HS-5 (cell line): Measurements from ENCODE around the gene SLC20A1.
A peak's percentile ranks its signal among the peaks of the same experiment; 100 is the strongest.
"Not testable (repeated sequence)": the region's sequence is repeated elsewhere in the genome, so short reads cannot be mapped to it uniquely, and the experiment has no call there.

Experiments used
- DNase-seq: peaks from one replicate; pipeline ENCODE4 v3.0.0-alpha.2; 2012; ENCODE audit warnings: low read depth

Gene SLC20A1, protein sequence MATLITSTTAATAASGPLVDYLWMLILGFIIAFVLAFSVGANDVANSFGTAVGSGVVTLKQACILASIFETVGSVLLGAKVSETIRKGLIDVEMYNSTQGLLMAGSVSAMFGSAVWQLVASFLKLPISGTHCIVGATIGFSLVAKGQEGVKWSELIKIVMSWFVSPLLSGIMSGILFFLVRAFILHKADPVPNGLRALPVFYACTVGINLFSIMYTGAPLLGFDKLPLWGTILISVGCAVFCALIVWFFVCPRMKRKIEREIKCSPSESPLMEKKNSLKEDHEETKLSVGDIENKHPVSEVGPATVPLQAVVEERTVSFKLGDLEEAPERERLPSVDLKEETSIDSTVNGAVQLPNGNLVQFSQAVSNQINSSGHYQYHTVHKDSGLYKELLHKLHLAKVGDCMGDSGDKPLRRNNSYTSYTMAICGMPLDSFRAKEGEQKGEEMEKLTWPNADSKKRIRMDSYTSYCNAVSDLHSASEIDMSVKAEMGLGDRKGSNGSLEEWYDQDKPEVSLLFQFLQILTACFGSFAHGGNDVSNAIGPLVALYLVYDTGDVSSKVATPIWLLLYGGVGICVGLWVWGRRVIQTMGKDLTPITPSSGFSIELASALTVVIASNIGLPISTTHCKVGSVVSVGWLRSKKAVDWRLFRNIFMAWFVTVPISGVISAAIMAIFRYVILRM

DNA sequence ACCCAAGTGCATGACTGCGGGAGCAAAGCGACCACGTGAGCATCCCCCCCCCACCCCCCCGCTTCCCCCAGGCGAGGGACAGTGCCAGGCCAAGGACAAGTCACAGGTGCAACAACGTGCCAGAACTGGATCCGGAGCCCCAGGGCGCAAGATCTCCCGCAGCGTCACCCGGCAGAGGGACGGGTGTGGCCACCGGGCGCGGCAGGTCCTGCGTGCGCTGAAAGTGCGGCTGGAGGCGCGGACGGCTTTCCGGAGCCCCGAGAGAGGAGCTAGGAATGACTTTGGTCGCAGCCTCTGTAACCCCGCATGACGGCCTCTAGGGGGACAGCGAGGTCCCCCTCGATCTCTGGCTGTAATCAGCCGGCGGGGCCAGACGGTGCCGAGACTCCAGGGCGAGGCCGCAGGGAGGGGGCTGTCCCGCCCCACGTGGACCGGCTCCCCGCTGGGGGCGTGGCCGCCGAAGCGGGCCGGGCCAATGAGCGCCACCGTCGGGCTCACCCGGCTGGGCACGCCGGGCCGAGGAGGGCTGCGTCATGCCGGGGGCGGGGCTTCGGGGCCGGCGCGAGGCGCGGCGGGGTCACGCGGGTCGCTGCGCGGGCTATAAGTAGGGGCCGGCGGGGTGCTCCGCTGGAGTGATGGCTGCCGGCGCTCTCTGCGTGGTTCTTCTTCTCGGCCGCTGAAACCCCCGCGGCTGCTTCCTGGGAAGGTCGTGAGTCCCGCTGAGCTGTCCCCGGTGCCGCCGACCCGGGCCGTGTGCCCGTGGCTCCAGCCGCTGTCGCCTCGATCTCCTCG lies at the start of gene SLC20A1:
Gene SLC20A1 (plus strand): TSS at position 630 of the 792 bp plus-strand sequence. CDS start 890 bp downstream, outside the sequence.
- peak; percentile 83 for DNase-seq

DNA sequence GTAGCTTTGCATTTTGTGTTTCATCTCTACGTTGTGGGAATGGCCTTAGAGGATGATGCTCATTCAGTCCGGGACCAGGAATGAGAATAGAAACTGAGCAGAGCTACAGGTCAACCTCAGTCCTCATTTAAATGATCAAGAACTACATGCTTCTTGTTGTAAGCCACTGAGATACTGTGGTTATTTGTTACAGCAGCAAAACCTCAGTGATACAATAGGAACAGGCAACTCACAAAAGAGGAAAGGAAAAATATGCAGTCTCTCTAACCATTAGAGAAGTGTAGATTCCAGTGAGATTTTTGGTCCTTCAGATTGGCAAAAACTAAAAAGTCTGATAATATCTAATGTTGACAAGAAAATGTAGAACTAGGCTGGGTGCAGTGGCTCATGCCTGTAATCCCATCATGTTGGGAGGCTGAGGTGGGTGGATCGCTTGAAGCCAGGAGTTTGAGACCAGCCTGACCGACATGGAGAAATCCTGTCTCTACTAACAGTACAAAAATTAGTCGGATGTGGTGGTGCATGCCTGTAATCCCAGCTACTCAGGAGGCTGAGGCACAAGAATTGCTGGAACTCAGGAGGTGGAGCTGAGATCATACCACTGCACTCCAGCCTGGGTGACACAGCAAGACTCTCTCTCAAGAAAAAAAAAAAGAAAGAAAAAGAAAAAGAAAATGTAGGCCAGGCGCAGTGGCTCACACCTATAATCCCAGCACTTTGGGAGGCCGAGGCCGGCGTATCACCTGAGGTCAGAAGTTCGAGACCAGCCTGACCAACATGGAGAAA lies 48.0 kb upstream of the SLC20A1 start:
- no peak for DNase-seq

DNA sequence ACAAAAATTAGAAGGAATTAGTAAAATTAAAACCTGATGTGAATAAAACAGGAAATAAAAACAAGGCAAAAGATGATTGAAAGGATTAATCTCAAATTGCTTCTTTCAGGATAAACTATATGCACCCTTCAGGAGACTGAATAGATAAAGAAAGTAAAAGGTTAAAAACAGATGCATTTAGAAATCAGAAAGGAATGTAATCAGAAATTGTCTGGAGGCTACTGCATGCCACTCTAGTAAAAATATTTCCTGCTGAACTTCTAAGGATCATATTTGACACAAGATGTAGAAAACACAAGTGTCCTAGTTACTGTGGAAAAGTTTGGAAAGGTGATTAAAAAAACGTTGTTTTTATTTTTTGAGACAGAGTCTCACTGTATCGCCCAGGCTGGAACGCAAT lies 45.1 kb upstream of the SLC20A1 start:
- no peak for DNase-seq

DNA sequence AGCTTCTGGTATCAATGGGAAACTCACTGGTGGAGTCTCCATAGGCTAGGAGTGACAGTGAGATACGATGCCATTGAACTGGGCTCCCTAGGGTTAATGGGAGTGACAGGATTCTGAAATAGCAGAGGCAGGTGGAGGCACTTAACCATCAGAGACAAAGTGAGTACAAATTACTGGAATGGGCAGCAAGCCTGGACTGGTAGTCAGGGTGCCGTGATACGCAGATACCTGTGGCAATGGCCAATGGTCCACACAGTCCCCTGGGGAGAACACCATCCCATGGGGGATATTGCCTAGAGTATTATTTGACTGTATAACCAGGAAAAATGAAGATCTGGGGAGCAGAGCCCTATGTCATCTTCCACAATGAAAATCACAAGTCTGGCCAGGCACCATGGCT lies 44.0 kb upstream of the SLC20A1 start:
- DNase-seq = no peak

DNA sequence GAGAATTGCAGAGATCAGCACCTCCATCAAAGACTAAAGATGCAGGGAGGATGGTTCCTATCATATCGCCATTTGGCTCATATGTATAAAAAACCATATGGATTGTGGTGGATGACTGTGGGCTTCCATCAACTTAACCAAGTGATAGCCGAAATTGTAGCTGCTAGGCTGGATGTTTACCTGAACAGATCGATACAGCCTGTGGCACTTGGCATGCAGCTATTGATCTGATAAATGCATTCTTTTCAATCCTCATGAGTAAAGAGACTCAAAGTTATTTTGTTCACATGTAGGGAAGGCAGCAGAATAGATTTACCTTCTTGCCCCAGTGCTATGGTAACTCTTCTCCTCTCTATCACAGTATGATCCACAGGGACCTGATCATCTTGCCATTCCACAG lies 42.8 kb upstream of the SLC20A1 start:
- no peak for DNase-seq

DNA sequence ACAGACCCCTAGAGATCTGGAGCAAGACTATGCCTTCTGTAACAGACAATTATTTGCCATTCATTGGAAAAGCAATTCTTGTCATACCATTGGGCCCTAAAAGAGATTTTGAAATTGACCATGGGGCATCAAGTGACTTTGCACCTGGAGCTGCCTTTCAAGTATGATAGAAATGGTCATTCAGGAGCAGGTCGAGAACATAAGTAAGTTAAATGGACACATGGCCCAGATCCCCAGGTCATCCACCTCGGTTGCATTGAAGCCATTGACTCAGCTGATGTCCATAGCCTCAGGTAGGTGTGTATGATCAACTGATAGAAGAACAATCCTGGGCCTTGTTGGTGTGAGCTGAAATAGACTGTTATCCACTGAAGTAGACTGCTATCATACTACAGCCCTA lies 42.0 kb upstream of the SLC20A1 start:
- no peak for DNase-seq

DNA sequence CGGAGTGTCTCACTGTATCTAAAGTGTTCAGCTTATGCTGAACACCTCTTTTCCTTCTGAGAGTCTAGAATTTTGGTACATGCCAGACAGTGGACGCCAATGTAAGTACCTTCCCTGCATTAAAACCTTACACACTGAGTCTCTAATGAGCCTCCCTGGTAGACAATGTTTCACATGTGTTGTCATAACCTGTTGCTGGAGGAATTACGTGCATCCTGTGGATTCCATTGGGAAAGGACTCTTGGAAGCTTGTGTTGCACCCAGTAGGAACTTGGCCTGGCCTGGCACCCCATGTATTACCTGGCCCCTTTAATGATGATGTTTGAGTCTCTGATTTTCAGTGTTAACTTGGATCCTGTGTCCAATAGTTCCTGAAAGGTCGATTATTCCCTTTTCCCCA lies 40.8 kb upstream of the SLC20A1 start:
- no peak for DNase-seq

DNA sequence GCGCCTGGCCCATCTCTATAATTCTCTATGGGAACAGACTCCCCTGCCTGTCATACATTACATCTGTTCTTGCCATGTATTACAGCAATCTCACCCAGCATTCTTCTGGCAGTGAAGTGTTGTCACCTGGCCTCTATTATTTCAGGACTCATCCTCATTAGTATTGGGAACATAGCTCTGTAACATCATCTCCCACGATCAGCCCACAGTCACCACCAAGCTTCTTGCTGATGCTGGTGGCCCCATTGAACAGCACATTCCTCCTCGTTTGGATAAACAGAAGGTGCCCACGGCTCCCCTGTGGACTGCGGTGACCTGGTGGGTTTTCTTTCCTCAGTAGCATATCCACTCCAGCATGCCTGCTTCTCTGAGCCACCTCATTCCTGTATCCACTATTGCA lies 39.8 kb upstream of the SLC20A1 start:
- DNase-seq = no peak

DNA sequence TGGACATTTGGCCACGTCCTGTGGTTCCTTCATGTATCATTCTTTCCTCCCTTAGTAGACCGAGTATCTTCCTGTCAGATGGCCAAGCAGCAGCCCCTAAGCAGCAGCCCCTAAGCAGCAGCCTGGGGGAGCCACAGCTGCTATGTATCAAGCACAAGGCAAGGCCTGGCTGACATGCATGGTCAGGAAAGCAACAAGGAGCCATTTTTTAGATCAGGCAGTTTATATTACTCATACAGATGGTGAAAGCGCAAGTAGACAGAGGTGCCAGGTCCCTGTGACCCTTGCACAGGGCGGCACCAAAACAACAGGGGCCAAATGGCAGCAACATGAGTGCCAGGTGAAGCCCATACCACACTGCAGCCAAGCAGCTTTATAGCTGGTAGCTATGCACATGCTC lies 39.2 kb upstream of the SLC20A1 start:
- no peak for DNase-seq

DNA sequence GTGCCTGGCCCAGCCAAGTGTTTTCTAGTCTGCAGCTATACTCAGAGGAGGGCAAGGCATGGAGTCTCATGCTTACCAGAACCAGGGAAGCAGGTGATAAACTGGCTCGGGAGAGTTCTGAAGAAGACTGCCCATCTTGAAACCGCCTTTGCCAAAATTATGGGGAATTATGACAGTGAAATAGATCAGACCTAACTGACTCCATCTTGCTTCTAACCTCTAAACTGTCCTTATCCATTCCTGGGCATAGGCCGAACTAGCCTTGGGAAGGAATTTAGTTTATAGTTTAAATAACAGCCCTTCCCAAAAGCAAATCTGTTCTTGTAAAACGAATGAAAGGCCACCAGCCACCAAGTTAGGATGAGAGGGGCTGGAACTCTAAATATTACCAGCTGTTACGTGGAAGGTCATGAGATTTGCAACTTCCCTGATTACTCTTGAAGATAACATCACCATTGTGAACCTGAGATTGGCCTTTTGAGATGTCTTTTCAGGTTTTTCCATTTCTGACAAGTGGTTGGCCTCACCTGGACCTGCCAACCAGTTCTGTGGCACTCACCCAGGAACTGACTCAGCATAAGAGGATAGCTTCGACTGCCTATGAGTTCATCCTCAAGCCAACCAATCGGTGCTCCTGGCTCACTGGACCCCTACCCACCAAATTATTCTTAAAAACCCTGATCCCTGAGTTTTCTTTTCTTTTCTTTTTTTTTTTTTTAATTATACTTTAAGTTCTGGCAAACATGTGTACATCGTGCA lies 37.9 kb upstream of the SLC20A1 start:
- no peak for DNase-seq

DNA sequence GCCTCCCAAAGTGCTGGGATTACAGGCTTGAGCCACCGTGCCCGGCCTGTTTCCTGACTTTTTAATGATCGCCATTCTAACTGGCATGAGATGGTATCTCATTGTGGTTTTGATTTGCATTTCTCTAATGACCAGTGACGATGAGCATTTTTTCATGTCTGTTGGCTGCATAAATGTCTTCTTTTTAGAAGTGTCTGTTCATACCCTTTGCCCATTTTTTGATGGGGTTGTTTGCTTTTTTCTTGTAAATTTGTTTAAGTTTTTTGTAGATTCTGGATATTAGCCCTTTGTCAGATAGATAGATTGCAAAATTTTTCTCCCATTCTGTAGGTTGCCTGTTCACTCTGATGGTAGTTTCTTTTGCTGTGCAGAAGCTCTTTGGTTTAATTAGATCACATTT lies 36.4 kb upstream of the SLC20A1 start:
- not testable (repeated sequence) for DNase-seq

DNA sequence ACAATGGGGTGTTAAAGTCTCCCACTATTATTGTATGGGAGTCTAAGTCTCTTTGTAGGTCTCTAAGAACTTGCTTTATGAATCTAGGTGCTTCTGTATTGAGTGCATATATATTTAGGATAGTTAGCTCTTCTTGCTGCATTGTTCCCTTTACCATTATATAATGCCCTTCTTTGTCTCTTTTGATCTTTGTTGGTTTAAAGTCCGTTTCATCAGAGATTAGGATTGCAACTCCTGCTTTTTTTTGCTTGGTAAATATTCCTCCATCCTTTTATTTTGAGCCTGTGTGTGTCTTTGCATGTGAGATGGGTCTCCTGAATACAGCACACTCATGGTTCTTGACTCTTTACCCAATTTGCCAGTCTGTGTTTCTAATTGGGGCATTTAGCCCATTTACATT lies 33.5 kb upstream of the SLC20A1 start:
- DNase-seq = not testable (repeated sequence)

DNA sequence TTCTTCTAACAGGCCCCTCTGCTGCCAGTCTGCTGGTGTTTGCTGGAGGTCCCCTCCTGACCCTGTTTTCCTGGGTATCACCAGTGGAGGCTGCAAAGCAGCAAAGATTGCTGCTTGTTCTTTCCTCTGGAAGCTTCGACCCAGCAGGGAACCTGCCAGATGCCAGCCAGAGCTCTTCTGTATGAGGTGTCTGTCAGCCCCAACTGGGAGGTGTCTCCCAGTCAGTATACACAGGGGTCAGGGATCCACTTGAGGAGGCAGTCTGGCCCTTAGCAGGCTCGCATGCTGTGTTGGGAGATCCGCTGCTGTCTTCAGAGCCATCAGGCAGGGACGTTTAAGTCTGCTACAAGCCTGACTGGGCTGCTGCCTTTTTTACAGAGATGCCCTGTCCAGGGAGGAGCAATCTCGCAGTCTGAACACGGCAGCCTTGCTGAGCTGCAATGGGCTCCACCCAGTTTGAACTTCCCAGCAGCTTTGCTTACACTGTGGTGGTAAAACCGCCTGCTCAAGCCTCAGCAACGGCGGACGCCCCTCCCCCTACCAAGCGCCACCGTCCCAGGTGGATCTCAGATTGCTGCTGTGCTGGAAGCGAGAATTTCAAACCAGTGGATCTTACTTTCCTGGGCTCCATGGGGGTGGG lies 31.4 kb upstream of the SLC20A1 start:
- no peak for DNase-seq

DNA sequence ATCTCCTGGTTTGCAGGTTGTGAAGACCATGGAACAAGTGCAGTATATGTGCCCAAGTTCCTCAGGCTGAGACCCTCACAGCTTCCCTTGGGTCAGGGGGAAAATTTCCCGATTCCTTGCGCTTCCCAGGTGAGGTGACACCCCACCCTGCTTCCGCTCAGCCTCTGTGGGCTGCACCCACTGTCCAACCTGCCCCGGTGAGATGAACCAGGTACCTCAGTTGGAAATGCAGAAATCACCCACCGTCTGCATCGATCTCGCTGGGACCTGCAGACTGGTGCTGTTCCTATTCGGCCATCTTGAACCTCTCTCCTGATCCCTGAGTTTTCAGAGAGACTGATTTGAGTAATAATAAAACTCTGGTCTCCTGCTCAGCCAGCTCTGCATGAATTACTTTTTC lies 30.7 kb upstream of the SLC20A1 start:
- no peak for DNase-seq

DNA sequence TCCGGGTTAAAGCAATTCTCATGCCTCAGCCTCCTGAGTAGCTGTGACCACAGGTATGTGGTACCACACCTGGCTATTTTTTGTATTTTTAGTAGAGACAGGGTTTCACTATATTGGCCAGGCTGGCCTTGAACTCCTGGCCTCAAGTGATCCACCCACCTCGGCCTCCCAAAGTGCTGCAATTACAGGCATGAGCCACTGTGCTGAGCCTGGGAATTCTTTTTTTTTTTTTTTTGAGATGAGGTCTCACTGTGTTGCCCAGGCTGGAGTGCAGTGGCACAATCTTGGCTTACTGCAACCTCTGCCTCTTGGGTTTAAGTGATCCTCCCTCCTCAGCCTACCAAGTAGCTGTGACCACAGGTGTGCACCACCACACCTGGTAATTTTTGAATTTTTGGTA lies 29.9 kb upstream of the SLC20A1 start:
- not testable (repeated sequence) for DNase-seq

DNA sequence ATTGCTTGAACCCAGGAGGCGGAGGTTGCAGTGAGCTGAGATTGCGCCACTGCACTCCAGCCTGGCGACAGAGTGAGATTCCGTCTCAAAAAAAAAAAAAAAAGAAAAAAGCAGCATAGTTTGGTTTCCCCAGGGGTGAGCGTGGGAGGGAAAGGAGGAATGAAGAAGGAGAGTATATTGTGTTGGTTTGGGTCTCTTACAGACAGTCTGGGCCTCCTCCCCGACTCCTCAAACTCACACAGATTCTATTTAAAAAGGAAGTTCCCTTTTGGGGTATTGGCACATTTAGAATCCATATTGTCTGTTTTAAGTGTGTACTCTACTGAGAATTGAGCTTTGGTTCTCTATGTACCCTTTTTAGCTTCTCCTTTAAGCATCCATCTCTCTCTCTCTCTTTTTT lies 27.4 kb upstream of the SLC20A1 start:
- no peak for DNase-seq

DNA sequence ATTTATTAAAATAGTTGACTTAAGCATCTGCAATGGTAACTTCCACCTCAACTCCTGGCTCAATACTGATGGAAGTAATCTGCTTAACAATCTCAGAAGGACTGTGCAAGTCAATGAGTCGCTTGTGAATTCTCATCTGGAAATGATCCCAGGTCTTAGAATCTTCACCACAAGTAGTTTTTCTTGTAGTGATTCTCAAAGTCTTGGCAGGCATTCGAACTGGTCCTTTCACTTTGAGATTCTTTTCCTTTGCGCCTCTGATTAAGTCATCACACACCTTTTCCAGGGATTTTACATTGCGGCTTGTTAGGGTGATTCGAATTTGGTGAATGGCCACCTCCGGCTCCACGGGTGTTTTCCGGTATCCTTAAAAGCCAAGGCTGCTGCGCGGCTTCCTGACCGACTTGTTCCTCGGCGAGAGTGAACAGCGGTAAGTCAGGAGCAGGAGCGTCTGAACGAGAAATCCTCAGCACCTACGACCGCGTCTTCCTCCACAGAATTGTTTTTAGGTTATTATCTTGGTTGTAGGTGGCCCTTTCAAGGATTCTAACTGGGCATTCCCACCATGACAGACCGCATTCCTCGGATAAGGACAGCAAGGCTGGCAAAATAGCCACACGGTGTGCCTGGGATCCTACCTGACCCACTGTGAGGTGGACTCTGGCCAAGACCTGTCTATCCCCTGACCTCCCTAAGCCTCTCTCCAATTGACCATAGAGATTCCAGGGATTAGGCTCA lies 23.8 kb upstream of the SLC20A1 start:
- DNase-seq = no peak

DNA sequence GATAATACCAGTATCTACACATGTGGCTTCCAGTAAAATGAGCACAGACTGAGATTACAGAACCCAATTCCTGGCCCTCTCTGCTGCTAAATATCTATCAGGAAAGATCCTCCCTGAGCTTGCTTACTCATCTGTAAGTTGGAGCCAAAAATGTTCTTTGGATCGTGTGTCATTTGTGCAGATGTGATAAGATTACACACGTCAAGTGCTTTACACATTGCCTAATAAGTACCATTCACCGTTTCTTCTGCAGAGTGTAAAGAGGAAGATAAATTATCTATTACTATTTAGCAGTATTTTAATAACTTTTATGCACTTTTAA lies 23.2 kb upstream of the SLC20A1 start:
- peak; percentile 92 for DNase-seq

DNA sequence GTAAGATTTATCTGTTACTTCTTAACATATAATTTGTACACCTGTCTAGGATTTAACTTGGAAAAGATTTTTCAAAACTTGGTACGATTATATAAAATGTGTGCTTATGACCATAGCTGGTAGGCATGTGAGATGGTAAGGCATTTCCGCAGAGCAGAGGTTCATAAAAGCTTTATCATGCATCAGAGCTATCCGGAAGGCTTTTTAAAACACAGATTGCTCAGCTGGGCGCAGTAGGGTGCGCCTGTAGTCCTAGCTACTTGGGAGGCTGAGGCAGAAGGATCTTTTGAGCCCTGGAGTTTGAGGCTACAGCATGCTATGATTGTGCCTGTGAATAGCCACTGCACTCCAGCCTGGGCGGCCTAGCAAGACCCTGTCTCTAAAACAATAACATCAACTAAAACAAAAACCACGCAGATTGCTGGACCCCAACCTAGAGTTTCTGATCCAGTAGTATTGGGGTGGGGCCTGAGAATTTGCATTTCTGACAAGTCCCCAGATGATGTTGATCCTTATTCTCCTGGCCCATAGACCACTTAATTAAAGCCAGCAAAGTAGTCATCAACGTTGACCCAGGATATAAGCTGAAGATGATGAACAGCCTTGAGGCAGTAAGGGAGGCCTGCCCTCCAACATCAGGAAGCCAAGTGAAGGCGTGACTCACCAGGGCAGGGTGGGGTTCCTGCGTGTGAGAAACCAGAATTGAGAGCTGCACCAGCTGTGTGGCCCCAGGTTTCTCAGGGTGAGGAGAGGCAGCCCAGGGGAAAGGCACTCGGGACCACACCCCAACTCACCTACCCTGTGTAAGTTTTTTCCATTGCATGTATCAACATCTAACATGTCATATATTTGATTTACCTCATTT lies 21.6 kb upstream of the SLC20A1 start:
- DNase-seq = peak; percentile 75
